Esophagus muscularis mucosa (tissue), 4 donors: Measurements from ENCODE around the gene KIRREL2.

ENCODE experiments used
- CTCF ChIP-seq, 3 experiments: fragments of 200-600 bp in 2 of 3; fragments of 450-650 bp in 1 of 3; sonication (generic) in 2 of 3; IDR thresholded peaks; one replicate each; pipeline ENCODE4 v1.5.1; 2017 to 2019; ENCODE audit warnings: antibody characterized with exemption in 3 of 3, mild to moderate bottlenecking in 2 of 3, moderate library complexity in 1 of 3
- EP300 ChIP-seq: sonication (generic); formaldehyde crosslinking; IDR thresholded peaks from one replicate; pipeline ENCODE4 v1.6.1; 2017; ENCODE audit warnings: antibody characterized with exemption
- POLR2A ChIP-seq: fragments of 450-650 bp; IDR thresholded peaks from one replicate; pipeline ENCODE4 v1.6.1; 2017; ENCODE audit warnings: antibody characterized with exemption, moderate library complexity, mild to moderate bottlenecking, low read depth
- POLR2AphosphoS5 ChIP-seq, 2 donors: sonication (generic); formaldehyde crosslinking; IDR thresholded peaks; one replicate each; pipeline ENCODE4 v1.6.1; 2017; ENCODE audit warnings: antibody characterized with exemption in 2 of 2

- TF ChIP-seq CTCF (IDR thresholded peaks at IDR 0.05) (no peak), POLR2AphosphoS5 (IDR thresholded peaks at IDR 0.05) (no peak), EP300 (no peak), POLR2A (no peak)
Observed at GRCh38 chr19:35897706-35898451, 41.2 kb downstream of the KIRREL2 start.
